Gastroesophageal sphincter (tissue), 4 donors: Measurements from ENCODE around the gene VN1R2. TPM values are rescaled to one million over a fixed set of nuclear protein-coding genes. Genes with fewer than 3 reads are reported as not detected.
"Not testable (repeated sequence)": the region's sequence is repeated elsewhere in the genome, so short reads cannot be mapped to it uniquely, and the experiment has no call there.

Experiments used
- ATAC-seq: fragments of 150-250 bp; one replicate; pipeline ENCODE4 v1.9.1; 2016; ENCODE audit warnings: mild to moderate bottlenecking, moderate library complexity
- H3K27ac ChIP-seq, 4 donors: fragments of 200-600 bp; sonication (generic) in 3 of 4; 1 replicate in 3 of 4; 2 replicates in 1 of 4; pipeline ENCODE4 v1.5.1; 2016 to 2019
- H3K27me3 ChIP-seq: fragments of 200-600 bp; sonication (generic); one replicate; pipeline ENCODE4 v1.5.1; 2019
- H3K36me3 ChIP-seq, 2 donors: fragments of 200-600 bp; sonication (generic); one replicate each; pipeline ENCODE4 v1.5.1; 2019; ENCODE audit warnings: control low read depth in 1 of 2
- H3K4me1 ChIP-seq, 3 donors: fragments of 200-600 bp; sonication (generic); 1 replicate in 2 of 3; 2 replicates in 1 of 3; pipeline ENCODE4 v1.5.1; 2016 to 2019; ENCODE audit warnings: control low read depth in 2 of 3
- H3K4me3 ChIP-seq, 2 donors: fragments of 200-600 bp; sonication (generic); one replicate each; pipeline ENCODE4 v1.5.1; 2019; ENCODE audit warnings: mild to moderate bottlenecking in 1 of 2, moderate library complexity in 1 of 2
- H3K9me3 ChIP-seq, 3 donors: fragments of 200-600 bp; sonication (generic); one replicate each; pipeline ENCODE4 v1.5.1; 2017 to 2019; ENCODE audit warnings: control low read depth in 2 of 3
- CTCF ChIP-seq, 4 experiments: fragments of 200-600 bp in 2 of 4; fragments of 450-650 bp in 2 of 4; sonication (generic) in 1 of 4; IDR thresholded peaks; one replicate each; pipeline ENCODE4 v1.5.1; 2017 to 2019; ENCODE audit warnings: antibody characterized with exemption in 4 of 4, mild to moderate bottlenecking in 2 of 4, moderate library complexity in 2 of 4
- EP300 ChIP-seq: sonication (generic); formaldehyde crosslinking; IDR thresholded peaks from one replicate; pipeline ENCODE4 v1.6.1; 2017; ENCODE audit warnings: antibody characterized with exemption, mild to moderate bottlenecking
- POLR2A ChIP-seq, 2 donors: fragments of 450-650 bp; IDR thresholded peaks; one replicate each; pipeline ENCODE4 v1.6.1; 2017; ENCODE audit warnings: antibody characterized with exemption in 2 of 2, mild to moderate bottlenecking in 2 of 2, moderate library complexity in 1 of 2
- POLR2AphosphoS5 ChIP-seq: sonication (generic); formaldehyde crosslinking; IDR thresholded peaks from one replicate; pipeline ENCODE4 v1.6.1; 2017; ENCODE audit warnings: antibody characterized with exemption
- WGBS, 2 donors: methylation state at CpG; one replicate each; pipeline ENCODE4 v1.1.5; 2018; ENCODE audit warnings: low coverage in 1 of 2; 5-methylcytosine and 5-hydroxymethylcytosine counted together
- total RNA-seq, 4 donors: library from RNA; depleted of rRNA; stranded (reverse); fragments of >200 nt; gene quantifications; one replicate each; pipeline ENCODE4 v1.1.0, GENCODE V29; 2016

Gene VN1R2
- total RNA-seq, result not detected

GRCh38 chr19:53257715-53258342 is at the start of gene VN1R2:
Gene VN1R2, plus strand, starts transcription at chr19:53258292. Its CDS starts 84 bp downstream, at chr19:53258376.
- not testable (repeated sequence) for H3K4me3 ChIP-seq, H3K27ac ChIP-seq, H3K27me3 ChIP-seq, H3K36me3 ChIP-seq, H3K9me3 ChIP-seq, ATAC-seq
- peaks cover 3 to 21% (median 4%) of the 10 kb centered on the region in 3 donors for H3K4me1 ChIP-seq
- 71 to 73% methylated on average over 9 to 14 of the region's 14 CpGs for WGBS, 2 donors

GRCh38 chr19:53211554-53211953 is 46.5 kb upstream of the VN1R2 start:
- not testable (repeated sequence) for H3K4me1 ChIP-seq, ATAC-seq, H3K27me3 ChIP-seq, H3K4me3 ChIP-seq, H3K27ac ChIP-seq
- 72 to 100% methylated on average over 2 to 3 of the region's 3 CpGs for WGBS, 2 donors
- peaks cover 10 to 100% (median 22%) of the 10 kb centered on the region in 3 donors for H3K9me3 ChIP-seq
- peaks cover 4 to 59% of the 10 kb centered on the region in 2 donors for H3K36me3 ChIP-seq

- 92 to 100% methylated on average over 2 of the region's 2 CpGs for WGBS, 2 donors
- Histone ChIP-seq H3K9me3 (peaks cover 14 to 100% (median 22%) of the 10 kb centered on the region in 3 donors), H3K4me3 (no peak overlapping the region), H3K4me1 (no peaks in the 10 kb centered on the region), H3K27me3 (no peaks in the 10 kb centered on the region), H3K36me3 (peaks cover 4 to 47% of the 10 kb centered on the region in 2 donors), H3K27ac (no peak overlapping the region)
- TF ChIP-seq POLR2AphosphoS5 (no peak), POLR2A (IDR thresholded peaks at IDR 0.05) (no peak), EP300 (no peak), CTCF (IDR thresholded peaks at IDR 0.05) (no peak)
- ATAC-seq, result no peak
Observed at GRCh38 chr19:53212703-53213320, 45.3 kb upstream of the VN1R2 start.

- not testable (repeated sequence) for H3K27ac ChIP-seq, H3K27me3 ChIP-seq, H3K4me3 ChIP-seq, H3K4me1 ChIP-seq, ATAC-seq, H3K36me3 ChIP-seq
- H3K9me3 ChIP-seq, result peaks cover 0 to 91% (median 8%) of the 10 kb centered on the region in 3 donors
- no CpG with 5 or more reads among the region's 28 CpGs for WGBS, 2 donors
Observed at GRCh38 chr19:53222716-53223115, 35.4 kb upstream of the VN1R2 start.

GRCh38 chr19:53224606-53225005 is 33.5 kb upstream of the VN1R2 start:
- Histone ChIP-seq H3K27me3 (no peaks in the 10 kb centered on the region), H3K27ac (no peak overlapping the region), H3K4me3 (no peak overlapping the region), H3K9me3 (peaks cover 0 to 91% (median 8%) of the 10 kb centered on the region in 3 donors), H3K4me1 (no peaks in the 10 kb centered on the region), H3K36me3 (peaks cover 0 to 10% of the 10 kb centered on the region in 2 donors)
- 98% methylated on average over 11 of the region's 20 CpGs; no CpG with 5 or more reads in 1 of the 2 donors for WGBS, 2 donors
- no peak for ATAC-seq
- TF ChIP-seq EP300 (no peak), POLR2AphosphoS5 (no peak), CTCF (IDR thresholded peaks at IDR 0.05) (no peak), POLR2A (IDR thresholded peaks at IDR 0.05) (no peak)

- no peak overlapping the region for H3K4me3 ChIP-seq
- H3K27ac ChIP-seq, result no peak overlapping the region
- ATAC-seq, result no peak
- H3K36me3 ChIP-seq, result peaks cover 29 to 63% of the 10 kb centered on the region in 2 donors
- no peaks in the 10 kb centered on the region for H3K4me1 ChIP-seq
- WGBS, 2 donors, result 90 to 95% methylated on average over 4 of the region's 4 CpGs
- H3K9me3 ChIP-seq, result peaks cover 4 to 100% (median 13%) of the 10 kb centered on the region in 3 donors
- TF ChIP-seq POLR2AphosphoS5 (no peak), CTCF (IDR thresholded peaks at IDR 0.05) (no peak), EP300 (no peak), POLR2A (IDR thresholded peaks at IDR 0.05) (no peak)
- no peaks in the 10 kb centered on the region for H3K27me3 ChIP-seq
Observed at GRCh38 chr19:53237114-53237777, 20.8 kb upstream of the VN1R2 start.
